ENCODE data around the gene PSMB8.
A peak's percentile ranks its signal among the peaks of the same experiment; 100 is the strongest.
"Not testable (repeated sequence)": the region's sequence is repeated elsewhere in the genome, so short reads cannot be mapped to it uniquely, and the experiment has no call there.

PSMB8 gene

GRCh38 chr6:32882879-32883250, 39.0 kb upstream of the PSMB8 start:
- no peak overlapping the region for H3K4me3 ChIP-seq (ENCODE audit: low read length)
- TF ChIP-seq EZH2phosphoT487 (IDR thresholded peaks at IDR 0.05; ENCODE audit: low read depth), result no peak
- TF ChIP-seq CTCF (IDR thresholded peaks at IDR 0.05; ENCODE audit: low read depth, low read length), result no peak
- peaks cover 3% of the 10 kb centered on the region for H3K4me1 ChIP-seq (ENCODE audit: low read length)

GRCh38 chr6:32880962-32881361, 37.1 kb upstream of the PSMB8 start:
- H3K27me3 ChIP-seq (ENCODE audit: low read depth, low read length); H3K36me3 ChIP-seq (replicated peaks; ENCODE audit: low read depth, low read length); H3K79me2 ChIP-seq (ENCODE audit: low read length); H4K20me1 ChIP-seq (ENCODE audit: insufficient read depth, low read length); H3K9me3 ChIP-seq (ENCODE audit: insufficient read depth, low read length); H3K4me3 ChIP-seq (ENCODE audit: low read length); H2AFZ ChIP-seq (ENCODE audit: low read depth, low read length); H3K27ac ChIP-seq (ENCODE audit: low read length); H3K4me2 ChIP-seq (ENCODE audit: low read length); H3K9ac ChIP-seq (ENCODE audit: low read length): not testable (repeated sequence)
- peaks cover 10% of the 10 kb centered on the region for H3K4me1 ChIP-seq (ENCODE audit: low read length)

More at GRCh38 chr6:32882879-32883250, 39.0 kb upstream of the PSMB8 start:
- Histone ChIP-seq H3K27ac (ENCODE audit: low read length) (no peak overlapping the region), H4K20me1 (ENCODE audit: insufficient read depth, low read length) (no peaks in the 10 kb centered on the region), H3K36me3 (replicated peaks; ENCODE audit: low read depth, low read length) (no peaks in the 10 kb centered on the region), H3K4me2 (ENCODE audit: low read length) (no peak overlapping the region), H3K27me3 (ENCODE audit: low read depth, low read length) (no peaks in the 10 kb centered on the region), H3K79me2 (ENCODE audit: low read length) (no peaks in the 10 kb centered on the region), H3K9ac (ENCODE audit: low read length) (no peak overlapping the region), H2AFZ (ENCODE audit: low read depth, low read length) (no peak overlapping the region), H3K9me3 (ENCODE audit: insufficient read depth, low read length) (no peaks in the 10 kb centered on the region)

- Histone ChIP-seq H3K4me3 (ENCODE audit: low read length) (peak overlapping the region; percentile 74), H3K27ac (ENCODE audit: low read length) (no peak overlapping the region), H3K9me3 (ENCODE audit: insufficient read depth, low read length) (no peaks in the 10 kb centered on the region), H3K27me3 (ENCODE audit: low read depth, low read length) (no peaks in the 10 kb centered on the region), H3K79me2 (ENCODE audit: low read length) (no peaks in the 10 kb centered on the region), H3K4me2 (ENCODE audit: low read length) (peak overlapping the region; percentile 66), H4K20me1 (ENCODE audit: insufficient read depth, low read length) (no peaks in the 10 kb centered on the region), H3K4me1 (ENCODE audit: low read length) (peaks cover 8% of the 10 kb centered on the region), H3K36me3 (replicated peaks; ENCODE audit: low read depth, low read length) (no peaks in the 10 kb centered on the region), H3K9ac (ENCODE audit: low read length) (peak overlapping the region; percentile 25; the same call in 1 of the 2 replicates), H2AFZ (ENCODE audit: low read depth, low read length) (peak overlapping the region; percentile 64)
- TF ChIP-seq CTCF (IDR thresholded peaks at IDR 0.05; ENCODE audit: low read depth, low read length) (no peak), EZH2phosphoT487 (IDR thresholded peaks at IDR 0.05; ENCODE audit: low read depth) (no peak)
Measured at GRCh38 chr6:32879691-32880090, 35.8 kb upstream of the PSMB8 start.

GRCh38 chr6:32876603-32877002, 32.8 kb upstream of the PSMB8 start:
- no peak overlapping the region for H3K27ac ChIP-seq (ENCODE audit: low read length)
- peaks cover 8% of the 10 kb centered on the region for H3K4me1 ChIP-seq (ENCODE audit: low read length)
- no peaks in the 10 kb centered on the region for H4K20me1 ChIP-seq (ENCODE audit: insufficient read depth, low read length)
- no peaks in the 10 kb centered on the region for H3K9me3 ChIP-seq (ENCODE audit: insufficient read depth, low read length)
- TF ChIP-seq CTCF (IDR thresholded peaks at IDR 0.05; ENCODE audit: low read depth, low read length) (no peak), EZH2phosphoT487 (IDR thresholded peaks at IDR 0.05; ENCODE audit: low read depth) (no peak)
- H3K36me3 ChIP-seq (replicated peaks; ENCODE audit: low read depth, low read length), result no peaks in the 10 kb centered on the region
- H3K4me3 ChIP-seq (ENCODE audit: low read length), result no peak overlapping the region
- H2AFZ ChIP-seq (ENCODE audit: low read depth, low read length), result no peak overlapping the region
- H3K4me2 ChIP-seq (ENCODE audit: low read length), result peak overlapping the region; percentile 13
- H3K79me2 ChIP-seq (ENCODE audit: low read length), result no peaks in the 10 kb centered on the region
- H3K27me3 ChIP-seq (ENCODE audit: low read depth, low read length), result no peaks in the 10 kb centered on the region
- H3K9ac ChIP-seq (ENCODE audit: low read length), result no peak overlapping the region

GRCh38 chr6:32873947-32874346, 30.1 kb upstream of the PSMB8 start:
- H3K4me2 ChIP-seq (ENCODE audit: low read length); H3K79me2 ChIP-seq (ENCODE audit: low read length); H2AFZ ChIP-seq (ENCODE audit: low read depth, low read length); H4K20me1 ChIP-seq (ENCODE audit: insufficient read depth, low read length); H3K9ac ChIP-seq (ENCODE audit: low read length); H3K4me1 ChIP-seq (ENCODE audit: low read length); H3K4me3 ChIP-seq (ENCODE audit: low read length); H3K27ac ChIP-seq (ENCODE audit: low read length); H3K36me3 ChIP-seq (replicated peaks; ENCODE audit: low read depth, low read length); H3K9me3 ChIP-seq (ENCODE audit: insufficient read depth, low read length): not testable (repeated sequence)
- peaks cover 15% of the 10 kb centered on the region for H3K27me3 ChIP-seq (ENCODE audit: low read depth, low read length)

All from OCI-LY3 (cell line).